NCI-H69 (cell line): ENCODE measurements around the gene F11.
"Not testable (repeated sequence)": the region's sequence is repeated elsewhere in the genome, so short reads cannot be mapped to it uniquely, and the experiment has no call there.

Source experiments
- DNase-seq: peaks from one replicate; lab custom pipeline; 2025; lab: John Stamatoyannopoulos, UW

Gene F11

GRCh38 chr4:186265683-186266652 is at the start of gene F11:
Gene F11, plus strand, starts transcription at chr4:186266189. Its CDS starts 948 bp downstream, at chr4:186267137.
- DNase-seq = no peak

GRCh38 chr4:186216465-186217024 is 49.4 kb upstream of the F11 start:
- no peak for DNase-seq

- no peak for DNase-seq
These were observed 48.2 kb upstream of the F11 start for GRCh38 chr4:186217733-186218293.

GRCh38 chr4:186221624-186222023 is 44.4 kb upstream of the F11 start:
- no peak for DNase-seq

GRCh38 chr4:186225848-186226247 is 40.1 kb upstream of the F11 start:
- no peak for DNase-seq

GRCh38 chr4:186226521-186227189 is 39.3 kb upstream of the F11 start:
- no peak for DNase-seq

GRCh38 chr4:186227221-186227620 is 38.8 kb upstream of the F11 start, which contains the start of gene KLKB1:
Gene KLKB1, plus strand, starts transcription at chr4:186227507. Its CDS starts 689 bp downstream, at chr4:186228196.
- DNase-seq = no peak

- DNase-seq = no peak
These were observed 38.1 kb upstream of the F11 start for GRCh38 chr4:186227744-186228513.

- DNase-seq = no peak
These were observed 37.5 kb upstream of the F11 start for GRCh38 chr4:186228514-186228894.

GRCh38 chr4:186234367-186234766 is 31.6 kb upstream of the F11 start:
- no peak for DNase-seq

GRCh38 chr4:186236126-186236525 is 29.9 kb upstream of the F11 start:
- DNase-seq = no peak

- DNase-seq = no peak
These were observed 25.5 kb upstream of the F11 start for GRCh38 chr4:186240452-186240847.

GRCh38 chr4:186240848-186241491 is 25.0 kb upstream of the F11 start:
- DNase-seq = no peak

- DNase-seq = no peak
These were observed 24.4 kb upstream of the F11 start for GRCh38 chr4:186241616-186242015.

- DNase-seq = not testable (repeated sequence)
These were observed 24.0 kb upstream of the F11 start for GRCh38 chr4:186242031-186242430.

GRCh38 chr4:186243331-186243730 is 22.7 kb upstream of the F11 start:
- no peak for DNase-seq

- DNase-seq = no peak
These were observed 21.2 kb upstream of the F11 start for GRCh38 chr4:186244835-186245234.

- DNase-seq = not testable (repeated sequence)
These were observed 18.8 kb upstream of the F11 start for GRCh38 chr4:186247062-186247752.

GRCh38 chr4:186248643-186249042 is 17.3 kb upstream of the F11 start:
- DNase-seq = no peak
